ENCODE data around the gene TNFRSF11A. TPM values are rescaled to one million over a fixed set of nuclear protein-coding genes. Genes with fewer than 3 reads are reported as not detected.

Gene TNFRSF11A
- total and polyA plus RNA-seq, 7 experiments from 2014 or later = 0.16 to 22.2 (median 0.68) TPM; not detected in 2

DNA sequence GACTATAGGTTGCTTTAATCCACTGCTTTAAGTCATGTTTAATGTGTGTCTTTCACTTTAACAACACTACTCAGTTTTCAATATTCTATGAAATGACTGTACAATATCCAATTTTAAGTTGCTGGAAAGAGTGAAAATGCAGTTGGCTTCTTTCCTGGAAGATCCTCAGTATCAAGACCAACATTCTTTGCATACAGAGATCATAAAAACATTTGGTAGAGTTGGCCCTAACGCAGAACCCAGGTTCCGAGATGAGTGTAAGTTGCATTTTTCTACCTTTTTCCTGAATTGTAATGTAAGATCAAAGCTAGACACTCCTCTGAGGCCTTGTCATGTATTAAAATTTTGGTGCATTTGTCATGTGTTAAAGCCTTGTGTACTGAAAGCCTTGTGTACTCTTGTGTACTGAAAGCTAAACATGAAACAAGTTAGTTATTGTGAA, 42.9 kb upstream of the TNFRSF11A start:
- H3K36me3 Mint-ChIP-seq = peaks cover 5 to 52% (median 41%) of the 10 kb centered on the region in 5 donors
- Histone ChIP-seq H3K9me3 (ENCODE audit: control insufficient read depth in 2 of 3, low read length in 3 of 3) (no peaks in the 10 kb centered on the region), H3K4me1 (ENCODE audit: control insufficient read depth in 2 of 2, insufficient read depth in 2 of 2, low read length in 2 of 2) (no peaks in the 10 kb centered on the region), H3K36me3 (ENCODE audit: control insufficient read depth in 2 of 3, insufficient read depth in 3 of 3, low read length in 3 of 3) (peaks cover 7 to 59% (median 11%) of the 10 kb centered on the region in 3 experiments), H3K4me3 (ENCODE audit: low read length) (no peak overlapping the region), H3K27me3 (ENCODE audit: control insufficient read depth in 2 of 2, insufficient read depth in 2 of 2, low read length in 2 of 2) (no peaks in the 10 kb centered on the region), H3K27ac (ENCODE audit: low read depth, low read length) (no peak overlapping the region)
- no peak overlapping the region for H3K4me3 Mint-ChIP-seq
- no peaks in the 10 kb centered on the region for H3K27me3 Mint-ChIP-seq
- H3K9me3 Mint-ChIP-seq = no peaks in the 10 kb centered on the region
- ATAC-seq (no peak), DNase-seq (no peak)
- intact Hi-C loops (cut with micrococcal nuclease) = no loop called here
- ChIA-PET CTCF (no interaction called here), POLR2A (no interaction called here)
- peaks cover 0 to 31% (median 0%) of the 10 kb centered on the region in 7 donors for H3K4me1 Mint-ChIP-seq
- H3K27ac Mint-ChIP-seq = no peak overlapping the region

DNA sequence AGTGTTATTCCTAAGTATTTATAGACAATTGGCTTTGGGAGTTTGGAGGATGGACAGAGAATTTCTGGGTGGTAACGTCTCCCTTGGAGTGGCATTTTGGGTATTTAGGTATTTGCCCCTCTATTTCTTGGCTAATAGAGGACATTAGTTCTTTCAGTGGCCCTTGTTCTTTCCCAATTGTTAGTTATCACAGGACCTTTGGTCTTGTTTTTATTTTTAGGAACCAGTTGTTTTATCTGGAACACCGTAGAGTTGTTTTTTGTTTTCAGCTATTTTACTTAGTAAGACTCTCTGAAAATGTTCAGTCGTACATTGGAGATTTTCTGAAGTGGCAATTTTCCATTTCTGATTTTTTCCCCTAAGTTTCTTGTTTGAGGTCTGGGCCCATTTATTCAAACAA, 40.5 kb upstream of the TNFRSF11A start:
- Histone ChIP-seq H3K27ac (ENCODE audit: low read depth, low read length) (no peak overlapping the region), H3K36me3 (ENCODE audit: control insufficient read depth in 2 of 3, insufficient read depth in 3 of 3, low read length in 3 of 3) (peaks cover 7 to 69% (median 16%) of the 10 kb centered on the region in 3 experiments), H3K4me3 (ENCODE audit: low read length) (no peak overlapping the region), H3K4me1 (ENCODE audit: control insufficient read depth in 2 of 2, insufficient read depth in 2 of 2, low read length in 2 of 2) (no peaks in the 10 kb centered on the region), H3K27me3 (ENCODE audit: control insufficient read depth in 2 of 2, insufficient read depth in 2 of 2, low read length in 2 of 2) (no peaks in the 10 kb centered on the region), H3K9me3 (ENCODE audit: control insufficient read depth in 2 of 3, low read length in 3 of 3) (no peaks in the 10 kb centered on the region)
- H3K4me1 Mint-ChIP-seq = peaks cover 0 to 35% (median 0%) of the 10 kb centered on the region in 7 donors
- no peaks in the 10 kb centered on the region for H3K27me3 Mint-ChIP-seq
- DNase-seq (no peak), ATAC-seq (no peak)
- H3K27ac Mint-ChIP-seq = no peak overlapping the region
- intact Hi-C loops (cut with micrococcal nuclease) = no loop called here
- CTCF ChIA-PET = no interaction called here
- H3K36me3 Mint-ChIP-seq = peaks cover 4 to 63% (median 52%) of the 10 kb centered on the region in 5 donors
- no peaks in the 10 kb centered on the region for H3K9me3 Mint-ChIP-seq
- H3K4me3 Mint-ChIP-seq = no peak overlapping the region
- POLR2A ChIA-PET = no interaction called here

DNA sequence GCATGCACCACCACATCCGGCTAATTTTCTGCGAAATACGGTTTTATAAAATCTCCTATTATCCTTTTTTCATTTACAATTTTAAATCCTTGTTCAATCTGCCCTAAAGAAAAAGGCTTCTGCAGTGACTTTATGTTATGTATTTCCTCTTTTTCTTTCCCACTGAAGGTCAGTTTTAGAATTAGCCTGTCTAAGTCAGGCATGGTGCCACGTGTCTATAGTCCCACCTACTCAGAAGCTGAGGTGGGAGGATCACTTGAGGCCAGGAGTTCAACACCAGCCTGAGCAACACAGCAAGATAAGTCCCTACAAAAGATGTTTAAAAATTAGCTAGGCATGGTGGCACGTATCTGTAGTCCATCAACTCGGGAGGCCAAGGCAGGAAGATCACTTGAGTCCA, 39.8 kb upstream of the TNFRSF11A start:
- Mint-ChIP-seq H3K4me1 (peaks cover 0 to 35% (median 0%) of the 10 kb centered on the region in 7 donors), H3K27me3 (no peaks in the 10 kb centered on the region), H3K4me3 (no peak overlapping the region), H3K27ac (peak overlapping the region in 1 of 9 donors; percentile 9), H3K36me3 (peaks cover 4 to 62% (median 51%) of the 10 kb centered on the region in 5 donors), H3K9me3 (no peaks in the 10 kb centered on the region)
- H3K4me3 ChIP-seq (ENCODE audit: low read length) = no peak overlapping the region
- CTCF ChIA-PET = no interaction called here
- DNase-seq (no peak), ATAC-seq (no peak)
- H3K36me3 ChIP-seq (ENCODE audit: control insufficient read depth in 2 of 3, insufficient read depth in 3 of 3, low read length in 3 of 3) = peaks cover 7 to 66% (median 18%) of the 10 kb centered on the region in 3 experiments
- no peak overlapping the region for H3K27ac ChIP-seq (ENCODE audit: low read depth, low read length)
- H3K27me3 ChIP-seq (ENCODE audit: control insufficient read depth in 2 of 2, insufficient read depth in 2 of 2, low read length in 2 of 2) = no peaks in the 10 kb centered on the region
- intact Hi-C loops (cut with micrococcal nuclease) = no loop called here
- H3K4me1 ChIP-seq (ENCODE audit: control insufficient read depth in 2 of 2, insufficient read depth in 2 of 2, low read length in 2 of 2) = no peaks in the 10 kb centered on the region
- POLR2A ChIA-PET = no interaction called here
- H3K9me3 ChIP-seq (ENCODE audit: control insufficient read depth in 2 of 3, low read length in 3 of 3) = no peaks in the 10 kb centered on the region

DNA sequence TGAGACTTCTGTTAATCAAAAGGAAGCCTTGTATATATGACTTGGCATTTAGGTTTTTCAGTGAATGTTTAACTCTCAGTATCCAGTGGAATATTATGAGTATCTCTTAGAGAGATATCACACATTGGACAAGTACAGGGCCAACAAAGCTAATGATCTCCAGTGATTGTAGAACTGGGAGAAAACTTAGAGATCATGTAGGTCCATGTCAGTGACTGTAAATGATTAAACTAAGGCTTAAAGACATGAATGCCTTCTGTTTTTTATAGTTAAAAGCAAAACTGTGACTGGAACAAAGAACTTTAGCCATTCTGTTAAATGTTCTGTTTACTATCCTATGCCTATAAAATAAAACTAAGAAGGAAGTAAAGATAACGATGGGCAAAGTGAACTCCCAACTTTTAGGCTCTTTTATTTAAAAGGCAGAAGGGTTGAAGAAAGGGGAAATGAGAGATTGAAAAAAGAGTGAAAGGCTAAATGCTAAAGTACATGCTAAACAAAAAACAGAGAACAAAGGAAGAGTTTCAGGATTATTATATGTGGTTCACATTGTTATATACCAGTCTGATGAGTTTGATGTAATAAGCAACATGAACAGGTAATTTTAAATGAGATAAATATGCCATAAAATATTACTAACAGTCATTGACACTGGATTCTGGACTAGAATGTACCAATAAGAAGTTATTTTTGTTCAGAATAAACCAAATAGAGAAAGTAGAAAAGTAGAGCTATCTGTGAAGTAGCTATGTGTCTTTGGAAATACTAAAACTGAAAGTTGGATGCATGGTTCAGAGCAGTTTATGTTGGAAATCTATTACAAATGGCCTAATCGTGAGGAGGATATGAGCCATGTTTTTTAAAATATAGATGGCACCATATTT, 37.1 kb upstream of the TNFRSF11A start:
- H3K27ac ChIP-seq (ENCODE audit: low read depth, low read length) = no peak overlapping the region
- H3K27me3 ChIP-seq (ENCODE audit: control insufficient read depth in 2 of 2, insufficient read depth in 2 of 2, low read length in 2 of 2) = no peaks in the 10 kb centered on the region
- no peaks in the 10 kb centered on the region for H3K9me3 ChIP-seq (ENCODE audit: control insufficient read depth in 2 of 3, low read length in 3 of 3)
- ATAC-seq (no peak), DNase-seq (no peak)
- Mint-ChIP-seq H3K27ac (no peak overlapping the region), H3K4me3 (no peak overlapping the region), H3K4me1 (peaks cover 0 to 19% (median 0%) of the 10 kb centered on the region in 7 donors), H3K9me3 (no peaks in the 10 kb centered on the region), H3K27me3 (no peaks in the 10 kb centered on the region), H3K36me3 (peaks cover 4 to 49% (median 38%) of the 10 kb centered on the region in 5 donors)
- intact Hi-C loops (cut with micrococcal nuclease) = no loop called here
- ChIA-PET CTCF (interaction anchor here (1.1 kb wide), 1 partner anchor 16 kb away, joined by 3 read pairs; no protein-coding TSS in a partner anchor), POLR2A (no interaction called here)
- H3K4me3 ChIP-seq (ENCODE audit: low read length) = no peak overlapping the region
- no peaks in the 10 kb centered on the region for H3K4me1 ChIP-seq (ENCODE audit: control insufficient read depth in 2 of 2, insufficient read depth in 2 of 2, low read length in 2 of 2)
- peaks cover 7 to 55% (median 15%) of the 10 kb centered on the region in 3 experiments for H3K36me3 ChIP-seq (ENCODE audit: control insufficient read depth in 2 of 3, insufficient read depth in 3 of 3, low read length in 3 of 3)

DNA sequence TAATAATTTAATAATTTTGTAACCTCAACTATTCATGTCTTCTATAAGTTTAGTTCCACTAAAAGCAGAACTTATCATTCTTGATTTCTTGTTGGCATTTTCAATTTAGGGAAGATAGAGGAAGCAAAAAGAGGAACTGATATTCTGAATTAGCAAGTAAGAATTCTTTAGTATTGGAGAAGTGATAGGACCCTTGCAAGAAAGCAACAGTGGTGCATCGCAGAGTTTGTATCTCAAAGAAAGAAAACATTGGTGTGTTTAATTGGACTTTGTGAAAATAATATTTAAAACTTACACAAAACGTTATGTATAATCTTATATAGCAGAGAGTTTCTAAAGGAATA, 36.5 kb upstream of the TNFRSF11A start:
- Histone ChIP-seq H3K36me3 (ENCODE audit: control insufficient read depth in 2 of 3, insufficient read depth in 3 of 3, low read length in 3 of 3) (peaks cover 7 to 49% (median 15%) of the 10 kb centered on the region in 3 experiments), H3K9me3 (ENCODE audit: control insufficient read depth in 2 of 3, low read length in 3 of 3) (no peaks in the 10 kb centered on the region), H3K4me1 (ENCODE audit: control insufficient read depth in 2 of 2, insufficient read depth in 2 of 2, low read length in 2 of 2) (no peaks in the 10 kb centered on the region), H3K4me3 (ENCODE audit: low read length) (no peak overlapping the region), H3K27me3 (ENCODE audit: control insufficient read depth in 2 of 2, insufficient read depth in 2 of 2, low read length in 2 of 2) (no peaks in the 10 kb centered on the region), H3K27ac (ENCODE audit: low read depth, low read length) (no peak overlapping the region)
- DNase-seq (no peak), ATAC-seq (peak; percentile 45)
- Mint-ChIP-seq H3K9me3 (no peaks in the 10 kb centered on the region), H3K36me3 (peaks cover 4 to 42% (median 33%) of the 10 kb centered on the region in 5 donors), H3K27me3 (no peaks in the 10 kb centered on the region), H3K4me1 (peaks cover 0 to 19% (median 0%) of the 10 kb centered on the region in 7 donors), H3K4me3 (no peak overlapping the region), H3K27ac (no peak overlapping the region)
- ChIA-PET CTCF (no interaction called here), POLR2A (no interaction called here)
- intact Hi-C loops (cut with micrococcal nuclease) = no loop called here

DNA sequence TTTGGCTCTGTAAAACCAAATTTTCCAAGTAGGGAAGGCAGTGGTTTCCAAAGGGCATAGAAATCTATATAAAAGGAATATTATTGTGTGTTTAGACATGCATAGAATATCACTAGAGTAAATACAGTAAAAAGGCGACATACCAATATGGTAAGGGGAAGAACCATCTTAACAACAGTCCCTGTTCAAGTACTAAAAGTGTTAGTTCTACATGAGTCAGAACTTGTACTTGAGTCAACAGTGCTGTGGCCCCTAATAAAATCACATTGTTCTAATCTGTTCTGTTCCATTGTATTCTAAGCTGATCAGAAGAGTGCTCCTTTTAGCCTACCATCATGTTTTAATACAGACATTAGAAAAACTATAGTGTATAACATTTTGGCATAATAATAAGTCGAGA, 36.1 kb upstream of the TNFRSF11A start:
- Mint-ChIP-seq H3K27ac (peak overlapping the region in 1 of 9 donors; percentile 5), H3K36me3 (peaks cover 4 to 39% (median 33%) of the 10 kb centered on the region in 5 donors), H3K4me1 (peaks cover 0 to 16% (median 0%) of the 10 kb centered on the region in 7 donors), H3K9me3 (no peaks in the 10 kb centered on the region), H3K27me3 (no peaks in the 10 kb centered on the region), H3K4me3 (no peak overlapping the region)
- no peaks in the 10 kb centered on the region for H3K27me3 ChIP-seq (ENCODE audit: control insufficient read depth in 2 of 2, insufficient read depth in 2 of 2, low read length in 2 of 2)
- H3K36me3 ChIP-seq (ENCODE audit: control insufficient read depth in 2 of 3, insufficient read depth in 3 of 3, low read length in 3 of 3) = peaks cover 7 to 46% (median 15%) of the 10 kb centered on the region in 3 experiments
- H3K4me3 ChIP-seq (ENCODE audit: low read length) = no peak overlapping the region
- POLR2A ChIA-PET = no interaction called here
- no peaks in the 10 kb centered on the region for H3K4me1 ChIP-seq (ENCODE audit: control insufficient read depth in 2 of 2, insufficient read depth in 2 of 2, low read length in 2 of 2)
- CTCF ChIA-PET = no interaction called here
- intact Hi-C loops (cut with micrococcal nuclease) = no loop called here
- H3K9me3 ChIP-seq (ENCODE audit: control insufficient read depth in 2 of 3, low read length in 3 of 3) = no peaks in the 10 kb centered on the region
- DNase-seq (no peak), ATAC-seq (no peak)
- H3K27ac ChIP-seq (ENCODE audit: low read depth, low read length) = no peak overlapping the region

DNA sequence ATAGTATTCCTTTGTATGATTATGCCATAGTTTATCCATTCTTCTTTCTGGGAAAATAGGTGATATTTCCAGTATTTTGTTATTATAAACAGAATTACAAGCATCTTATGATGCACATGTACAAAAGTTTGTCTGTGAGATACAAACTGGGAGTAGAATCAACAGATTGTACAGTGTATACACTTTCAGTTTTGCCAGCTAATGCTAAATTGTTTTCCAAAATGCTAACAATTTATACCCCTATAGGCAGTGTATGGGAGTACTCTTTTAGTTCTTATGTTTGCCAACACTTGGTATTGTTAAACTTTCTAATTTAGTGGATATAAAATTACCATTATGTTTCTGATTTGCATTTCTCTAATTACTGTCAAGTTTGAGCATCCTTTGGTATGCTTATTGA, 31.0 kb upstream of the TNFRSF11A start:
- intact Hi-C loops (cut with micrococcal nuclease) = no loop called here
- Mint-ChIP-seq H3K36me3 (peaks cover 0 to 28% (median 14%) of the 10 kb centered on the region in 5 donors), H3K4me1 (peaks cover 0 to 15% (median 9%) of the 10 kb centered on the region in 7 donors), H3K27ac (no peak overlapping the region), H3K27me3 (no peaks in the 10 kb centered on the region), H3K4me3 (no peak overlapping the region), H3K9me3 (no peaks in the 10 kb centered on the region)
- Histone ChIP-seq H3K27me3 (ENCODE audit: control insufficient read depth in 2 of 2, insufficient read depth in 2 of 2, low read length in 2 of 2) (no peaks in the 10 kb centered on the region), H3K36me3 (ENCODE audit: control insufficient read depth in 2 of 3, insufficient read depth in 3 of 3, low read length in 3 of 3) (peaks cover 3 to 18% (median 11%) of the 10 kb centered on the region in 3 experiments), H3K9me3 (ENCODE audit: control insufficient read depth in 2 of 3, low read length in 3 of 3) (no peaks in the 10 kb centered on the region), H3K4me1 (ENCODE audit: control insufficient read depth in 2 of 2, insufficient read depth in 2 of 2, low read length in 2 of 2) (no peaks in the 10 kb centered on the region), H3K27ac (ENCODE audit: low read depth, low read length) (no peak overlapping the region), H3K4me3 (ENCODE audit: low read length) (no peak overlapping the region)
- no peak for DNase-seq
- ATAC-seq = no peak
- POLR2A ChIA-PET = no interaction called here
- CTCF ChIA-PET = no interaction called here
